GM19193 (cell line): ENCODE measurements around the gene STAC3.
A peak's percentile ranks its signal among the peaks of the same experiment; 100 is the strongest.

Experiments
- POLR2A ChIP-seq: IDR thresholded peaks from 4 replicates; pipeline ENCODE4 v1.6.1; 2011; ENCODE audit not compliant: insufficient read depth, insufficient read length; ENCODE audit errors: extremely low read depth

Gene STAC3

DNA sequence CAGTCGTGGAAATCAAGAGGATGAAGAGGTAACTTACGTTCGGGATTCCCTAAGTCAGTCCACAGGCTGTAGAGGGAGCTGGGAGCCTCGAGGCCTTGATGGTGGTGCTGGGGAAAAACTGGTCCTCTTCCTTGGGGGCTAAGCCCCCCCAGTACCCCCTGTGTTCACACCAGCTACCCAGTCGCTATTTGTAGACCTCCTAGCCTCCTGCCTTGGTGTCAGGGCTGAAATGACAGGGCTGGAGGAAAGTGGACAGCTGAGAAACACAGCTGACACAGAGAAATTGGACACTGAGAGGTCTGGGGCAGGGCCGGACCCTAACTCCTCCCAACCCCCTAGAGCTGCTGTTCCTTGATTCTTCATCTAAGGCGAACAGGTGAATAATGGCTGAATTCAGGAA, at the start of gene STAC3:
Gene STAC3 (minus strand): TSS at position 232 of the 400 bp plus-strand sequence. CDS start 1,551 bp downstream, outside the sequence.
- no peak for TF ChIP-seq POLR2A

DNA sequence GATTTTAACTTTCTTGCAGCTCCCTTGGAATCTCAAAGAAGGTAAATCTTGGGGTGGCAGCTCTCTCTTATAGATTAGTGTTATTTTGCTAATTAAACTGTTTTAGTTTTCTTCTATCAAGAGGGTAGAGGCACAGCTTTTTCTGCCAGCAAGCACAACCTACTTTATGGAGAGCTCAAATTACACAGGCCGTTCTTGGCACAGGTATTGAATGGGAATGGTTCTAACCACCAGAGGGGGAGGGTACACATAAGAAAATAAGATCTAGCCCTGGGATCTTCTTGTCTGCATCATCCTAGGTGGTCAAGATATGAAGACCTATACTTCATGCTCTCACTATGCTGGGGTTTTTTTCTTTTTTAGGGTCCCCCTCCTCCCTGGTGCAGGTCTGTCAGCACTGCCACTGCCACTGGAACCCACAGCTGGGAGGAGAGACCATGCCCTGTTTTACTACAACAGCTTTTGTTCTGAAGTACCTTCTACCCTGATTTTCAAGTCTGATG, 48.6 kb upstream of the STAC3 start:
- TF ChIP-seq POLR2A = no peak

DNA sequence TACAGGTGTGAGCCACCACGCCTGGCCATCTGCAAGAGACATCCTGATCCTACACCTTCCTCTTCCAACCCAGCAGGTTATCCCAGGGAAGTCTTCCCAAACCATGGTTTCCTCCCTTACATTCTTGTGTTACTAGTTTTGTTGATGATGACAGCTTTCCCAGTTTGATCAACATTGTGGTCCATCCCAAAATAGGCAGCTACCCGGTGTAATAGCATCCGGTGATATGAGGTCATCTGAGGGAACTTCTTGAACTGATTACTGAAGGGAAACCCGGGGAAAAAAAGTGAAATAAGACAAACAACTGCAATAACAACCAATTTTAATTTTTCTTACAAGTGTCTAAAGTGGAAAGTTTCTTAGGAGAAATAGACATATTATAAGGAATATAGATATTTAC, 45.3 kb upstream of the STAC3 start:
- no peak for TF ChIP-seq POLR2A

DNA sequence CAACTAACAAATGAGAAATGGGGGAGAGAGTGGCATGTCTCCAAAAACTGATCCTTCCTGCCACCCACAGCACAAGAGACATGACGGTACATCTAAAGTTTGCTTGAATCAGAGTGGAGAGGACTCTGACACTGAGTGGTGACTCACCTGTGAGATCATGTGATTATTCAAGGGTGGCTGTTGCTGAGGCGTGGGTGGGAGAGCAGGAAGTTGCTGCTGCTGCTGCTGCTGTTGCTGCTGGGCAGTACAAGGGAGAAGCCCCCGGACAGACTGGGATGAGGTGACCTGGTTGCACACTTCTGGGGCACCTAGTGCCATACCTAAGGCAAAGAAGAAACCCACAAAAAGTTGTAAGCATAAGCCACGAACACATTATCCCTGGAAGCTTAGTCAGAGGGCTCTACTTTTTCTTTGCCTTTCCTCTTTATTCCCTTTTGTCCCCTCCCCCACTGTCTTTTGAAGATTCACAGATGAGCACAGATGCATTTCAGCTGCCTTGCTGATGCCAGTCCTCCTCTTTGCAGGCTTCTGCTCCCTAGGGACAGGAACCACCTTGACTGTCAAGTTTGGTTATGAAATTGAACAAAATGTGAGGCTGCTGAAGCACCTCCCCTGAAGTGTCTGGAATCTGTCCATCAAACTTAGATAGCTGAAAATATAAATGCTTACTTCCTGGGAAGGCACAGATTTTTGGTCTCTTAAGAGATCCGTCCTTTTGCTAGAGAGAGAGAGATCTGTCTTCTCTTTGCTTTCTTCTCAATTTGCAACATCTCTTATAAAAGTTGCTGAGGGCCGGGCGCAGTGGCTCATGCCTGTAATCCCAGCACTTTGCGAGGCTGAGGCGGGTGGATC, 29.4 kb upstream of the STAC3 start:
- TF ChIP-seq POLR2A = peak; percentile 56

DNA sequence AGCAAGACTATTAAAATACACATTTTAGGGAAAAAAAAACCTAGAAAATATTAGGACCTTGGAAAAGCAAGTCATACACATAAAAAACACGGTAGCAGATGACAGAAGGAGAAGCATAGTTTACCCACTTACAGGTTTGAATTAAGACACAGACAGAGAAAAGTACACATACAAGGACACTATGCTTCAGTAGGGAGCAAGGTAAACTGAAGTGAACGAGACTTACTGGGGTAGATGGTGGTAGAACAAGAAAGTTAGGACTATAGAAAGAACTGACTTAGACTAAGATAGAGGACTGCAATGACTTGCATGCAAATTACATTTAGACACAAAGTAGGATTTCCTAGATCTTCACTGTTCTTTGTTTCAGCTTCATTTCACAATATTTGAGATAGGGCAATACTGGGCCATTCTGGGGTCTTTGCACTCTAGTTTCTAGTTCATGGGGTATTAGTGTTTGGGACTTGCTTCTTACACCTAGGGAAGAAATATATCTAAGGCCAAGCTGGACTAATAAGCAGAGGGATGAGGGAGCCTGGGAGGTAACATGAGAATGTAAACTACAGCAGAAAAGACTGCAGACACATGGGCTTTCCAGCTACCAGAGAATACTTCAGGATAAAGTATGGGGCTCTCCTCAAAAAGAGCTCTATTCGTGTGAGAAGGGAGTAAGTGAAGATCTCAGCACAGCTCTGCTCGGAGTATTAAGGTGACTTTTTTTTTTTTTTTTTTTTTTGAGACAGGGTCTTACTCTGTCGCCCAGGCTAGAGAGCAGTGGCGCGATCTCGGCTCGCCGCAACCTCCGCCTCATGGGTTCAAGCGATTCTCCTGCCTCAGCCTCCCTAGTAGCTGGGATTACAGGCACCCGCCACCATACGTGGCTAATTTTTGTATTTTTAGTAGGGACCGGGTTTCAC, 27.7 kb upstream of the STAC3 start:
- TF ChIP-seq POLR2A = no peak

DNA sequence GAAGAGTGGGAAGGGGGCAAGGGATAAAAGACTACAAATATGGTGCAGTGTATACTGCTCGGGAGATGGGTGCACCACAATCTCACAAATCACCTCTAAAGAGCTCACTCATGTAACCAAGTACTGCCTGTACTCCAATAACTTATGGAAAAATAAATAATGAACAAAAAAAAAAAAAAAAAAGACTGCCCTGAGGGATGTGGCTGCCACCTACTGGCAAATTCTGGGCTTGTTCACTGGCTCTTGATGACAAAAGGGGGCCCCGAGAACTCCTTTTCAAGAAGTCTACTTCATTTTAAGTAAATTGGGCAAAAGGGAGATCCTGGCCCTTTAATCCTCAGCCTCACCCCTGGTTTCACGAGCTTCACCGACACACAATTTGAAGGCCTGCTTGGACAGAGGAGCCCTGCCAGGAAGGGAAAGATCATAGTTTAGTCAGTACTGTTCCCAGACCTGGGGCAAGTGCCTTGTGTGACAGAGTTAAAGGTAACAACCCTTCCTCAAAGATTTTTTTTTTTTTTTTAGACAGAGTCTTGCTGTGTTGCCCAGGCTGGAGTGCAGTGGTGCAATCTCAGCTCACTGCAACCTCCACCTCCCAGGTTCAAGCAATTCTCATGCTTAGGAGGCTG, 26.1 kb upstream of the STAC3 start:
- TF ChIP-seq POLR2A = no peak

DNA sequence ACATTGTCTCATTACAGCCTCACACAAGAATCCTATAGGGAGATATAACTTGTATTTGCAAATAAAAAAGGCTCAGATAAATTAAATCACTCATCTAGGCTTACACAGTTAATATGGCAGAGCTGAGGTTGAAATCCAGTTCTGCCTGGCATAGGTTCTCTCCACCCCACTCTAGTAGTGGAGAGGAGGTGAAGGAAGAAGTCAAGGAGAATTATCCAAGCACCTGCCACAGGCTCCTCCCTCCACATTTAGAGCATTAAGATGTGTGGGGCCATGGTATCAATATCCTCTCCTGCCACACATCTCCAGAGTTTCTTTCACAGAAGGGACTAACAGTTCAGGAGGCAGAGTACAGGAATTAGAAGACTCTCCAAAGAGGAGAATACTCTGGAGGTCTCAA, 22.5 kb upstream of the STAC3 start:
- TF ChIP-seq POLR2A = no peak

DNA sequence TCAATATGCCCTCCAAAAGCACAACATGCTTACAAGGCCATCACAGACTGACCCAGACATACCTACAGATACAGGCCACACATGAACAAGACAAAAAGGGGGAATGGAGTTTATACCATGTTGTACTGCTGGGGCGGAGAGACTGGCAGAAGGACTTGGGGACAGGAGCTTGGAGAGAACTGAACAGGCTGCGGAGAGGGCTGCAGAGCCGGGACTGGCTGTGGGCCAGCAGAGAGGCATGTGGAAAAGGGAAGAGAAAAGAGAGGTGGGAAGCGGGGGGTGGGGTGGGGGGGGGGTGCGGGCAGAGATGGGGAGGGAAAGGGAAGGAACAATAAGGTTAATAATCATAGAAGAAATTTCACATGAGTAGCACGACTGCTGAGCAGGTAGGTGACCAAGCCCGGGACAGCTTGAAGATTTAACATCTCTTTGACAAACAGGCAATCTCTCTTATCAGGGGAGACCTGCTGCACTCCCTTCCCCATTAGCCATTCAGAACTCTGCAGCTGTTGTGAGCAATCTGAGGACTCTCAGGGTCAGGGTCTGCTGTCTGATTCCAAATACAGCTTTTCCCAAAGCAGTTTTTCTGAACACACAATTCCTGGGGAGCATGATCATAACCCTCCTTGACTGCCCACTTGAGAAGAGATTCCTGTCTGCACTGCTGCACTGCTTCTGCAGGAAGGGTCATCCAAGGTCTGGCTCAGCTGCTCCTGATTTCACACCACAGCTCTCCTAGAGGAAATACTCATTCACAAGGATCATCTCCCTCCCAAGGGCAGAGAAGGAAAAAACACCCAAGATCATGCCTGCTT, 21.6 kb upstream of the STAC3 start:
- TF ChIP-seq POLR2A = no peak

DNA sequence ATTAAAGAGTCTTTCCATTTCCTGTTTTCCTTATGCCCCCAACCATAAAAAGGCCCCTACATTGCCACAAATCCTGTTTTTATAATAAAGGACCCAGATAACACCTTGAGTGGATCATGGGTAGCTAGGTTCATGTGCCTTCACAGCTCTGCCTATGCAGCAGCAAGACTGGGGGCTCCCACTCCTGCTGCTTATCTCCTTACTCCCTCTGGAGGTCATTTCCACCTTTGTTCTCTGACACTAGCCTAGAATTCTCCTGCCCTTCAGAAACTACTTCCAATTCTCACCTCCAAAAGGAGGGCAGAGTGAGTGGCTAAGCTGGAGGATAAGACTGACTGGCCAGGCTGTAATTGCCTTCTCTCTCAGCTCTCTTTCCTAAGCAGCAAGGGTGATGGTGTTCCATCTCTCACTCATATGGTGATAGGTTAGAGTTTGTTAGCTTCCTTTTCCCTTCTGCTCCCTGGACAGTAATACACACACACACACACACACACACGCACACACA, 20.0 kb upstream of the STAC3 start:
- no peak for TF ChIP-seq POLR2A

DNA sequence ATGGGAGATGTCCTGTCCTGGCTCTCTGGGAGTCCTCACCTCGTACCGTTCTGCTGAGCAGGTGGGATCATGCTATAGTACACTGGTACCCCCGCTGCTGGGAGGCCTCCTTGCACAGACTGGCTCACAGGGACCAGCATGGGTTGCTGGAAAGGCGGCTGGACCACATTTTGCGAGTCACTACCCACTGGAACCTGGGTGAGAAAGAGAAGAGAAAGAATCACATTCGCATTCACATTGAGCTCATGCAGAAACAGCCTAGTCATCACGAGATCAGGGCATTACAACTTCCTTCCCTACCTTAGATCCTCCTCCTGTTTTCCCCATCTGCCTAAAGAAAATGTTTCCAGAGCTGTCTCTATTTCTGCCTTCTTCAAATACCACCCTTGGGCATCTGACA, 17.3 kb upstream of the STAC3 start:
- no peak for TF ChIP-seq POLR2A

DNA sequence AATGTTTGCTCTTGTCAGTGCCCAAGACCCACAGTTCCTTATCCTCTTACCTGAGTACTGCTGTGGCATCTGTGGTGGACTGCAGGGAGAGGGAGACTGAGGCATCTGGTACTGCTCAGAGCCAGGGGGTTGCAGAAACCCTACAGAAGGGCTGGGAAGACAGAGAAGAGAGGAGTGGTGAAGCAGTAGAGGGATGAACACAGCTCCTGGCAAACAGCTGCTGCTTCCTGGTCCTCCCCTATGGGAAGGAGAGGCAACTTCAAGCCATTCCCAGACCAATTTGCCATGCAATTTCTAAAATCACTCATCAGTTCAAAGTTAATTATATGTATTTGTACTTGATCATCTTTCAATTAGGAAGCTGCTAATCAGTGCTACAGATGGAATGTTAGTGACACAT, 15.7 kb upstream of the STAC3 start:
- TF ChIP-seq POLR2A = no peak

DNA sequence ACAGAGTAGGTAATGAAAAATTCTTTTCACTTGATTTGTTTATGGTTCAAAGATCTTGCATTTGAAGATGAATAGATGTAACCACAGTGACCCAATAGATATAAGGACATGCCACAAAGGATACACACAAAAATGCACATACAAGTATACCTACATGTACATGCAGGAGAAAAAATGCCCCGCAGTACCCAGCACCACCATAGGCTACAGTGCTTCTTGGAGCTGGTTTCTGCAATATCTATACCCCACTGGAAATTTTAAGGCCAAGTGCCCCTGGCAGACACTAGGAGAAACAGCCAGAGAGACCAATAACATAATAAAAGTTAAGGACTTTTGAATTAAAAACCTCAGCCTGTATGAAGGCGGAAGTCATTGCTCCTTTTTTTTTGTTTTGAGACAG, 12.1 kb upstream of the STAC3 start:
- TF ChIP-seq POLR2A = no peak

DNA sequence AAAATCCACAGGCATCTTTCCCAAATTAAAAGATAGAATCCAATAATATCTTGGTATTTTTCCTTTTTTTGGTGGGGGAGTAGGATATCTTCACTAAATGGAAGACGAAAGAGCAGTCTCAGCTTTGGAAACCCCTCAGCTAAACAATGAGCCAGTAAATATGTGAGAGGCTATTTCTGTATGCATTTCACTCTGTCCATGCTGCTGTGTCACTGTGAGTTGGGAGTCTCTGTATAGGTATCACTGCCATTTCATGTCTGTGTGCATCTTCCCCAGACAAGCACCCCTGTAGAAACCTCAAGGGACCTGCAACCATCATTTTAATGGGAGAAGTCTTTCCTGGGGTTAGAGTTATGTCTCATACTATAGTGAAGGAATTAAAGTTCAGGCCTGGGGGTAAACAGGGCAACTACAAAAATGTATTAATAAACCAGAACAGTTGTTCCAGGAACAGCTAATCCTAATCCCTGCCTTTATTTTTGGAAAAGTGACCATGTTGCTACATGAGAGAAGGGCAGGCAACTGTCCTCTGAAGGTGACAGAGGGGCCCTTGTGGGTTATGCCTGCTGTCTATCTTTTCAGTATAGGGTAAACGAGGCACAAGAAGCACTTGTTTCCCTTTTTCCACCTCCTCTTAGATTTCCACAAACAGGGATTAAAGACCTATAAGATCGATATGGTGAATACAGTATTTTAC, 11.3 kb upstream of the STAC3 start:
- no peak for TF ChIP-seq POLR2A

DNA sequence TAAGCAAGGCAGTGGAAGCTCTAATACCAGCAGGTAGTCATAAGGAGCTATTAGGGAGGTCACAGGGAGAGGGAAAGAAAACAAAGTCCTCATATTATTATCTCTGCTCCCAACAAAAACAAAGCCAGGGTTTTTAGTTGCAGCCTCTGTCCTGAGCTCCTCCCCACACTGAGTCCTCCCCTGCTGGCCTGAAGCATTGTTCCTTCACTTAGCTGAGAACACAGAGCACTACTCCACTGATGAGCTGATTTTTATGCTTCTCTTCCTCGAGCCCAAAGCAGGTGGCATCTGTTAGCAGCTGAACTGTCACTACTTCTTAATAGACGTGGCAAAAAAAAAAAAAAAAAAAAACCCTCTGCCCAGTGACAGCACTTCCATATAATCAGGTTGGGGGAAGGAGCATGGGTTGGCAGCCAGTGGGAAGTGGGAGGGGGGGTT, 10.5 kb upstream of the STAC3 start:
- TF ChIP-seq POLR2A = no peak

DNA sequence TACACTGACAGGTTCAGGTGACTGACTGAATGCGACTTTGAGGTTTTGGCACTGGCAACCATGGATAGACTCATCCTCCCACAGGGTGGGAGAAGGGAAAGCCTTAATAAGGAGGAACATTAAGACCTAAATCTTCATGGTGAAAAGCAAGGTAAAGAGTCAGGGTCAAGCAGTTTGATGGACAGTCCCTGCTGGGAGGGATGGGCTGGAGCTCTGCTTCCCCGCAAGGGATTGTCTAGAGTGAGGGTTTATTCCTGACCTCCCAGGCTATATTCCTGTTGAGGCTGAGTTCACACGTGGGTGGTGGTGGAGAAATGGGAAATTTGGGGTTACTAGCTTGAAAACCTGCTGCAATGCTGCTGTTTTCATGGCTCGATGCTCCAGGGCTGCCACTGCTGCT, 9.4 kb upstream of the STAC3 start:
- no peak for TF ChIP-seq POLR2A
